Transverse colon (tissue), 4 donors: Measurements from ENCODE around the gene GPT2.

Source experiments
- EP300 ChIP-seq: sonication (generic); formaldehyde crosslinking; IDR thresholded peaks from one replicate; pipeline ENCODE4 v1.6.1; 2017; ENCODE audit warnings: antibody characterized with exemption, low read depth
- POLR2A ChIP-seq: fragments of 450-650 bp; IDR thresholded peaks from one replicate; pipeline ENCODE4 v1.6.1; 2016; ENCODE audit warnings: antibody characterized with exemption, mild to moderate bottlenecking, moderate library complexity
- POLR2AphosphoS5 ChIP-seq, 3 donors: sonication (generic); formaldehyde crosslinking; IDR thresholded peaks; one replicate each; pipeline ENCODE4 v1.6.1; 2016; ENCODE audit warnings: antibody characterized with exemption in 3 of 3
- TF ChIP-seq, protein P1 (sequence below), 5 experiments: fragments of 200-600 bp in 3 of 5; fragments of 450-650 bp in 2 of 5; sonication (generic) in 3 of 5; IDR thresholded peaks; 1 replicate in 2 of 5; 2 replicates in 3 of 5; pipeline ENCODE4 v1.5.1; 2016 to 2017; ENCODE audit warnings: antibody characterized with exemption in 5 of 5, inconsistent platforms in 3 of 5, mild to moderate bottlenecking in 2 of 5, moderate library complexity in 1 of 5

DNA sequence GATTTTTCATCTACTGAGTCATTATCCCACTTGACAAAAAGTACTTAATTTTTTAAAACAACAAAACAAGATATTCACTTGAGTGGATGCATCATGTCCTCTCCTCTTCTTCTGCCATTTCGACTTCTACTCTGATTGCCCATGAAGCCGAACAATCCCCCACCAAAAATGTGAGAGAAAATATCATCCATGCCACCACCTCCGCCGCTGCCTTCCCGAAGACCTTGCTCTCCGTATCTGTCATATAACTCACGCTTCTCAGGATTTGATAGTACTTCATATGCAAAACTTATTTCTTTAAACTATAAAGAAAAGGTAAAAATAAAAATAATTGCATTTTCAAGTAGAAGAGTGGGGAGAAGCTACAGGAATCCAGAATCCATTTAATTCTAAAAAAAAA is 87.1 kb downstream of the GPT2 start:
- TF ChIP-seq POLR2AphosphoS5 (IDR thresholded peaks at IDR 0.05) (no peak), POLR2A (no peak), EP300 (no peak)
- TF ChIP-seq, protein P1, sequence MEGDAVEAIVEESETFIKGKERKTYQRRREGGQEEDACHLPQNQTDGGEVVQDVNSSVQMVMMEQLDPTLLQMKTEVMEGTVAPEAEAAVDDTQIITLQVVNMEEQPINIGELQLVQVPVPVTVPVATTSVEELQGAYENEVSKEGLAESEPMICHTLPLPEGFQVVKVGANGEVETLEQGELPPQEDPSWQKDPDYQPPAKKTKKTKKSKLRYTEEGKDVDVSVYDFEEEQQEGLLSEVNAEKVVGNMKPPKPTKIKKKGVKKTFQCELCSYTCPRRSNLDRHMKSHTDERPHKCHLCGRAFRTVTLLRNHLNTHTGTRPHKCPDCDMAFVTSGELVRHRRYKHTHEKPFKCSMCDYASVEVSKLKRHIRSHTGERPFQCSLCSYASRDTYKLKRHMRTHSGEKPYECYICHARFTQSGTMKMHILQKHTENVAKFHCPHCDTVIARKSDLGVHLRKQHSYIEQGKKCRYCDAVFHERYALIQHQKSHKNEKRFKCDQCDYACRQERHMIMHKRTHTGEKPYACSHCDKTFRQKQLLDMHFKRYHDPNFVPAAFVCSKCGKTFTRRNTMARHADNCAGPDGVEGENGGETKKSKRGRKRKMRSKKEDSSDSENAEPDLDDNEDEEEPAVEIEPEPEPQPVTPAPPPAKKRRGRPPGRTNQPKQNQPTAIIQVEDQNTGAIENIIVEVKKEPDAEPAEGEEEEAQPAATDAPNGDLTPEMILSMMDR (IDR thresholded peaks at IDR 0.05): no peak
